Activated naive CD4-positive, alpha-beta T cell treated with anti-CD3 and anti-CD28 coated beads, Interleukin-2, amount 50 U/mL, for 16 hours (primary cell): ENCODE measurements around the gene UROC1.
"Not testable (repeated sequence)": the region's sequence is repeated elsewhere in the genome, so short reads cannot be mapped to it uniquely, and the experiment has no call there.

Source experiments
- DNase-seq: peaks from one replicate; pipeline ENCODE4 v3.0.0-alpha.2; 2020

UROC1 gene

GRCh38 chr3:126546549-126547239, 29.1 kb upstream of the UROC1 start:
- DNase-seq: no peak

GRCh38 chr3:126546013-126546412, 28.4 kb upstream of the UROC1 start:
- DNase-seq: no peak

GRCh38 chr3:126545544-126545943, 28.0 kb upstream of the UROC1 start:
- no peak for DNase-seq

GRCh38 chr3:126544596-126545281, 27.2 kb upstream of the UROC1 start:
- no peak for DNase-seq

- DNase-seq: no peak
These were observed 26.0 kb upstream of the UROC1 start for GRCh38 chr3:126543457-126544061.

GRCh38 chr3:126542340-126543241, 25.0 kb upstream of the UROC1 start:
- DNase-seq: no peak

GRCh38 chr3:126541628-126542339, 24.2 kb upstream of the UROC1 start:
- DNase-seq: no peak

GRCh38 chr3:126540951-126541627, 23.5 kb upstream of the UROC1 start:
- no peak for DNase-seq

GRCh38 chr3:126540342-126540849, 22.8 kb upstream of the UROC1 start:
- no peak for DNase-seq

- no peak for DNase-seq
These were observed 22.1 kb upstream of the UROC1 start for GRCh38 chr3:126539558-126540250.

- DNase-seq: no peak
These were observed 21.4 kb upstream of the UROC1 start for GRCh38 chr3:126538966-126539365.

- DNase-seq: no peak
These were observed 20.7 kb upstream of the UROC1 start for GRCh38 chr3:126538316-126538715.

- no peak for DNase-seq
These were observed 20.2 kb upstream of the UROC1 start for GRCh38 chr3:126537730-126538281.

GRCh38 chr3:126537116-126537729, 19.6 kb upstream of the UROC1 start:
- DNase-seq: no peak

- no peak for DNase-seq
These were observed 18.6 kb upstream of the UROC1 start for GRCh38 chr3:126536126-126536525.

GRCh38 chr3:126535636-126536035, 18.1 kb upstream of the UROC1 start:
- DNase-seq: no peak

- DNase-seq: not testable (repeated sequence)
These were observed 17.1 kb upstream of the UROC1 start for GRCh38 chr3:126534716-126535115.

GRCh38 chr3:126533506-126533905, 15.9 kb upstream of the UROC1 start:
- DNase-seq: no peak

- no peak for DNase-seq
These were observed 13.4 kb upstream of the UROC1 start for GRCh38 chr3:126531051-126531330.
